Calu3 (cell line): ENCODE results near the gene MMS19. TPM values are rescaled to one million over a fixed set of nuclear protein-coding genes. Genes with fewer than 3 reads are reported as not detected.
A peak's percentile ranks its signal among the peaks of the same experiment; 100 is the strongest.

Experiments
- BruUV-seq: library from RNA; stranded (reverse); fragments of 400-500 nt; replicated peaks from 2 replicates; lab custom pipeline; 2021; lab: Mats Ljungman, UMichigan
- CTCF ChIA-PET: fragments of 300-600 bp; sonication (Branson Sonifier 250); formaldehyde crosslinking; loops from one replicate; lab custom pipeline; 2022; ENCODE audit warnings: antibody characterized with exemption; lab: Charles Lee
- DNase-seq: peaks from one replicate; pipeline ENCODE4 v3.0.0; 2022
- H3K27ac Mint-ChIP-seq: one replicate; pipeline ENCODE4 v1.8.0; 2022; ENCODE audit warnings: mixed read lengths; ENCODE audit not compliant: unreplicated experiment
- H3K27me3 Mint-ChIP-seq: one replicate; pipeline ENCODE4 v1.8.0; 2022; ENCODE audit warnings: mixed read lengths; ENCODE audit not compliant: unreplicated experiment
- H3K36me3 Mint-ChIP-seq: one replicate; pipeline ENCODE4 v1.8.0; 2022; ENCODE audit warnings: mild to moderate bottlenecking, moderate library complexity, mixed read lengths; ENCODE audit not compliant: insufficient read depth, unreplicated experiment
- H3K4me1 Mint-ChIP-seq: one replicate; pipeline ENCODE4 v1.8.0; 2022; ENCODE audit warnings: mild to moderate bottlenecking, low read depth, mixed read lengths; ENCODE audit not compliant: unreplicated experiment
- H3K4me3 Mint-ChIP-seq: one replicate; pipeline ENCODE4 v1.8.0; 2022; ENCODE audit warnings: mild to moderate bottlenecking, low read depth, moderate library complexity, mixed read lengths; ENCODE audit not compliant: unreplicated experiment
- H3K9me3 Mint-ChIP-seq: one replicate; pipeline ENCODE4 v1.8.0; 2022; ENCODE audit warnings: low read depth, mixed read lengths; ENCODE audit not compliant: unreplicated experiment
- CTCF ChIP-seq: fragments of 200-600 bp; IDR thresholded peaks from one replicate; pipeline ENCODE4 v1.8.0; 2022; ENCODE audit warnings: antibody characterized with exemption; ENCODE audit not compliant: unreplicated experiment
- intact Hi-C: fragments of 100-400 bp; cut with micrococcal nuclease; formaldehyde crosslinking; loops from one replicate; pipeline ENCODE4 v1.10.0; 2022; ENCODE audit not compliant: unreplicated experiment
- total RNA-seq: library from RNA; stranded (reverse); gene quantifications from 2 replicates; pipeline ENCODE4 v1.2.3, GENCODE V29; 2022

The MMS19 gene
- total RNA-seq, 1 experiment from 2014 or later, result 46.5 TPM

- DNase-seq, result no peak
- no peaks in the 10 kb centered on the region for H3K4me1 Mint-ChIP-seq
- no peaks in the 10 kb centered on the region for H3K9me3 Mint-ChIP-seq
- no peak overlapping the region for H3K27ac Mint-ChIP-seq
- CTCF ChIA-PET, result no interaction called here
- H3K4me3 Mint-ChIP-seq, result no peak overlapping the region
- intact Hi-C loops, result no loop called here
- peaks cover 34% of the 10 kb centered on the region for H3K36me3 Mint-ChIP-seq
- no peaks in the 10 kb centered on the region for H3K27me3 Mint-ChIP-seq
- no peak for TF ChIP-seq CTCF
- no TSS peak for BruUV-seq
These were observed 64.2 kb downstream of the MMS19 start for GRCh38 chr10:97434055-97434454.

GRCh38 chr10:97428572-97428981, 69.6 kb downstream of the MMS19 start:
- peaks cover 48% of the 10 kb centered on the region for H3K36me3 Mint-ChIP-seq
- CTCF ChIA-PET, result no interaction called here
- no peak overlapping the region for H3K27ac Mint-ChIP-seq
- DNase-seq, result no peak
- no peaks in the 10 kb centered on the region for H3K9me3 Mint-ChIP-seq
- no peaks in the 10 kb centered on the region for H3K4me1 Mint-ChIP-seq
- intact Hi-C loops, result no loop called here
- no peaks in the 10 kb centered on the region for H3K27me3 Mint-ChIP-seq
- TF ChIP-seq CTCF, result no peak
- no TSS peak for BruUV-seq
- H3K4me3 Mint-ChIP-seq, result peak overlapping the region; percentile 86

GRCh38 chr10:97427571-97428179, 70.5 kb downstream of the MMS19 start:
- CTCF ChIA-PET, result interaction anchor here (0.6 to 1.8 kb wide), 2 partner anchors 26 to 64 kb away, joined by 3 to 6 read pairs; partner anchors contain the start of gene RRP12
- Mint-ChIP-seq H3K4me1 (no peaks in the 10 kb centered on the region), H3K27me3 (no peaks in the 10 kb centered on the region), H3K4me3 (peak overlapping the region; percentile 86), H3K27ac (no peak overlapping the region), H3K36me3 (peaks cover 45% of the 10 kb centered on the region), H3K9me3 (no peaks in the 10 kb centered on the region)
- TSS peak; percentile 51 for BruUV-seq
- TF ChIP-seq CTCF, result no peak
- intact Hi-C loops, result loop anchor here (2.0 kb wide), 1 partner anchor 21 kb away; no protein-coding TSS in a partner anchor
- peak; percentile 19 for DNase-seq

GRCh38 chr10:97426776-97427570, 71.2 kb downstream of the MMS19 start:
- BruUV-seq, result no TSS peak
- intact Hi-C loops, result loop anchor here (2.0 kb wide), 1 partner anchor 20 kb away; no protein-coding TSS in a partner anchor
- CTCF ChIA-PET, result interaction anchor here (0.6 to 1.8 kb wide), 2 partner anchors 26 to 63 kb away, joined by 3 to 6 read pairs; partner anchors contain the start of gene RRP12
- DNase-seq, result no peak
- Mint-ChIP-seq H3K9me3 (no peaks in the 10 kb centered on the region), H3K36me3 (peaks cover 42% of the 10 kb centered on the region), H3K4me3 (peak overlapping the region; percentile 86), H3K27ac (peak overlapping the region; percentile 83), H3K4me1 (no peaks in the 10 kb centered on the region), H3K27me3 (no peaks in the 10 kb centered on the region)
- TF ChIP-seq CTCF, result no peak
